Ishikawa (cell line): ENCODE results near the gene POT1.

Experiments used
- CEBPB ChIP-seq: IDR thresholded peaks from 2 replicates; pipeline ENCODE4 v1.6.1; 2012
- CREB1 ChIP-seq: IDR thresholded peaks from 2 replicates; pipeline ENCODE4 v1.6.1; 2012; ENCODE audit warnings: low read depth
- EGR1 ChIP-seq: IDR thresholded peaks from 2 replicates; pipeline ENCODE4 v1.6.1; 2012
- EP300 ChIP-seq: IDR thresholded peaks from 2 replicates; pipeline ENCODE4 v1.6.1; 2012; ENCODE audit warnings: borderline replicate concordance
- FOXM1 ChIP-seq: IDR thresholded peaks from 2 replicates; pipeline ENCODE4 v1.6.1; 2012; ENCODE audit warnings: low read depth, borderline replicate concordance
- NFIC ChIP-seq: IDR thresholded peaks from 2 replicates; pipeline ENCODE4 v1.6.1; 2012
- RAD21 ChIP-seq: IDR thresholded peaks from 2 replicates; pipeline ENCODE4 v1.6.1; 2012; ENCODE audit warnings: low read depth
- TAF1 ChIP-seq: IDR thresholded peaks from 2 replicates; pipeline ENCODE4 v1.6.1; 2012; ENCODE audit warnings: low read depth, mild to moderate bottlenecking
- TCF12 ChIP-seq: IDR thresholded peaks from 2 replicates; pipeline ENCODE4 v1.6.1; 2012; ENCODE audit warnings: low read depth
- TEAD4 ChIP-seq: IDR thresholded peaks from 2 replicates; pipeline ENCODE4 v1.6.1; 2012
- YY1 ChIP-seq: IDR thresholded peaks from 2 replicates; pipeline ENCODE4 v1.6.1; 2012; ENCODE audit warnings: low read depth
- ZBTB7A ChIP-seq: IDR thresholded peaks from 2 replicates; pipeline ENCODE4 v1.6.1; 2012; ENCODE audit warnings: low read depth
- TF ChIP-seq, protein P1 (sequence below): IDR thresholded peaks from 2 replicates; pipeline ENCODE4 v1.6.1; 2012
- TF ChIP-seq, protein P2 (sequence below): IDR thresholded peaks from 2 replicates; pipeline ENCODE4 v1.6.1; 2012
- TF ChIP-seq, protein P3 (sequence below): IDR thresholded peaks from 2 replicates; pipeline ENCODE4 v1.6.1; 2012; ENCODE audit warnings: low read depth, mild to moderate bottlenecking

Gene POT1

GRCh38 chr7:124956160-124956559 is 26.5 kb upstream of the POT1 start:
- TF ChIP-seq TCF12 (no peak), NFIC (no peak), EP300 (no peak), CEBPB (no peak), RAD21 (no peak), ZBTB7A (no peak)

DNA sequence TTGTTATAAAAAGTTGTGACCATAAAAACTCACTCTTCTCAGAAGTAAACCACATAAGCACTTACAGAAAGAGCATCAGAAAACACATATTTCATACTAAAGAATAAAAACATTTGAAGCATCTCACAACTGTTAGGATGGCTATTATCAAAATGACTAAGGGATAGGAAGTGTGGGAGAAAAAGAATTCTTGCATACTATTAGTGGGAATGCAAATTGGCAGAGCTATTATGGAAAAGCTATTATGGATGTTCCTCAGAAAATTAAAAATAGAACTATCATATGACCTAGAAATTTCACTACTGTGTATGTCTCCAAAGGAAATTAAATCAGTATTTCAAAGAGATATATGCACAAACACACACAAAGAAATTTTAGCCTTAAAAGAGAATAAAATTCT is 25.2 kb upstream of the POT1 start:
- TF ChIP-seq, protein P1, sequence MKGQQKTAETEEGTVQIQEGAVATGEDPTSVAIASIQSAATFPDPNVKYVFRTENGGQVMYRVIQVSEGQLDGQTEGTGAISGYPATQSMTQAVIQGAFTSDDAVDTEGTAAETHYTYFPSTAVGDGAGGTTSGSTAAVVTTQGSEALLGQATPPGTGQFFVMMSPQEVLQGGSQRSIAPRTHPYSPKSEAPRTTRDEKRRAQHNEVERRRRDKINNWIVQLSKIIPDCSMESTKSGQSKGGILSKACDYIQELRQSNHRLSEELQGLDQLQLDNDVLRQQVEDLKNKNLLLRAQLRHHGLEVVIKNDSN = no peak

DNA sequence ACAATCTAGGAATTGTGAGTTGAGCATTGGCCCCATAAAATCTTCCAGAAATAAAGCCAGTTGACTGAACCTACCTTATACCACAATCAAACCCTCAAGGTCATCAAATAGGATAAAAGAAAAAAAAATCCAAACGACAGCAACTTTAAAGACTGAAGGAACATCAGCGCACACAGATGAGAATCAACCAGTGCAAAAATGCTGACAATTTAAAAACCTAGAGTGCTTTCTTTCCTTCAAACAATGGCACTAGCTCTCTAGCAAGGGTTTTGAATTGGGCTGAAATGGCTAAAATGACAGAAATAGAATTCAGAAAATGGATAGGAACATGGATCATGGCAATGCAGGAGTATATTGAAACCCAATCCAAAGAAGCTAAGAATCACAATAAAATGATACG is 16.1 kb upstream of the POT1 start:
- TF ChIP-seq TEAD4 (no peak), YY1 (no peak)
- TF ChIP-seq, protein P2, sequence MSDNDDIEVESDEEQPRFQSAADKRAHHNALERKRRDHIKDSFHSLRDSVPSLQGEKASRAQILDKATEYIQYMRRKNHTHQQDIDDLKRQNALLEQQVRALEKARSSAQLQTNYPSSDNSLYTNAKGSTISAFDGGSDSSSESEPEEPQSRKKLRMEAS = no peak
- TF ChIP-seq, protein P1 = no peak

DNA sequence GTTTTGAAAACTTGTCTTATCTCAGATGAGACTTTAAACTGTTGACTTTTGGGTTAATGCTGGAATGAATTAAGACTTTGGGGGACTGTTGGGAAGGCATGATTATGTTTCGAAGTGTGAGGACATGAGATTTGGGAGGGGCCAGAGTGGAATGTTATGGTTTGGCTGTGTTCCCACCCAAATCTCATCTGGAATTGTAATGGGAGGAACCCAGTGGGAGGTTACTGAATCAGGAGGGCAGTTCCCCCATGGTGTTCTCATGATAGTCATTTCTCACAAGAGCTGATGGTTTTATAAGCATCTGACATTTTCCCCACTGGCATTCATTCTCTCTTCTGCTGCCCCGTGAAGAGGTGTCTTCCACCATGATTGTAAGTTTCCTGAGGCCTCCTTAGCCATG is 13.8 kb upstream of the POT1 start:
- TF ChIP-seq TEAD4 (no peak), YY1 (no peak), TCF12 (no peak), EGR1 (no peak), FOXM1 (no peak), CEBPB (no peak), TAF1 (no peak), EP300 (no peak), NFIC (no peak), RAD21 (no peak), CREB1 (no peak), ZBTB7A (no peak)
- TF ChIP-seq, protein P1 = no peak
- TF ChIP-seq, protein P2 = no peak
- TF ChIP-seq, protein P3, sequence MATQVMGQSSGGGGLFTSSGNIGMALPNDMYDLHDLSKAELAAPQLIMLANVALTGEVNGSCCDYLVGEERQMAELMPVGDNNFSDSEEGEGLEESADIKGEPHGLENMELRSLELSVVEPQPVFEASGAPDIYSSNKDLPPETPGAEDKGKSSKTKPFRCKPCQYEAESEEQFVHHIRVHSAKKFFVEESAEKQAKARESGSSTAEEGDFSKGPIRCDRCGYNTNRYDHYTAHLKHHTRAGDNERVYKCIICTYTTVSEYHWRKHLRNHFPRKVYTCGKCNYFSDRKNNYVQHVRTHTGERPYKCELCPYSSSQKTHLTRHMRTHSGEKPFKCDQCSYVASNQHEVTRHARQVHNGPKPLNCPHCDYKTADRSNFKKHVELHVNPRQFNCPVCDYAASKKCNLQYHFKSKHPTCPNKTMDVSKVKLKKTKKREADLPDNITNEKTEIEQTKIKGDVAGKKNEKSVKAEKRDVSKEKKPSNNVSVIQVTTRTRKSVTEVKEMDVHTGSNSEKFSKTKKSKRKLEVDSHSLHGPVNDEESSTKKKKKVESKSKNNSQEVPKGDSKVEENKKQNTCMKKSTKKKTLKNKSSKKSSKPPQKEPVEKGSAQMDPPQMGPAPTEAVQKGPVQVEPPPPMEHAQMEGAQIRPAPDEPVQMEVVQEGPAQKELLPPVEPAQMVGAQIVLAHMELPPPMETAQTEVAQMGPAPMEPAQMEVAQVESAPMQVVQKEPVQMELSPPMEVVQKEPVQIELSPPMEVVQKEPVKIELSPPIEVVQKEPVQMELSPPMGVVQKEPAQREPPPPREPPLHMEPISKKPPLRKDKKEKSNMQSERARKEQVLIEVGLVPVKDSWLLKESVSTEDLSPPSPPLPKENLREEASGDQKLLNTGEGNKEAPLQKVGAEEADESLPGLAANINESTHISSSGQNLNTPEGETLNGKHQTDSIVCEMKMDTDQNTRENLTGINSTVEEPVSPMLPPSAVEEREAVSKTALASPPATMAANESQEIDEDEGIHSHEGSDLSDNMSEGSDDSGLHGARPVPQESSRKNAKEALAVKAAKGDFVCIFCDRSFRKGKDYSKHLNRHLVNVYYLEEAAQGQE = no peak

- TF ChIP-seq RAD21 (no peak), ZBTB7A (no peak), NFIC (no peak), CEBPB (no peak), TAF1 (no peak), TEAD4 (no peak), FOXM1 (no peak)
- TF ChIP-seq, protein P2 = no peak
- TF ChIP-seq, protein P3 = no peak
Observed at GRCh38 chr7:124942399-124942798, 12.8 kb upstream of the POT1 start.

- TF ChIP-seq TCF12 (no peak), EP300 (no peak), YY1 (no peak), ZBTB7A (no peak), EGR1 (no peak), CREB1 (no peak), FOXM1 (no peak), CEBPB (no peak), TEAD4 (no peak), NFIC (no peak), RAD21 (no peak), TAF1 (no peak)
- TF ChIP-seq, protein P3 = no peak
- TF ChIP-seq, protein P1 = no peak
- TF ChIP-seq, protein P2 = no peak
Observed at GRCh38 chr7:124940306-124940705, 10.7 kb upstream of the POT1 start.
